ENCODE data around the gene MISP. TPM values are rescaled to one million over a fixed set of nuclear protein-coding genes. Genes with fewer than 3 reads are reported as not detected.

MISP gene
- polyA plus RNA-seq, 3 donors = 4.4 to 14.4 (median 5.8) TPM

DNA sequence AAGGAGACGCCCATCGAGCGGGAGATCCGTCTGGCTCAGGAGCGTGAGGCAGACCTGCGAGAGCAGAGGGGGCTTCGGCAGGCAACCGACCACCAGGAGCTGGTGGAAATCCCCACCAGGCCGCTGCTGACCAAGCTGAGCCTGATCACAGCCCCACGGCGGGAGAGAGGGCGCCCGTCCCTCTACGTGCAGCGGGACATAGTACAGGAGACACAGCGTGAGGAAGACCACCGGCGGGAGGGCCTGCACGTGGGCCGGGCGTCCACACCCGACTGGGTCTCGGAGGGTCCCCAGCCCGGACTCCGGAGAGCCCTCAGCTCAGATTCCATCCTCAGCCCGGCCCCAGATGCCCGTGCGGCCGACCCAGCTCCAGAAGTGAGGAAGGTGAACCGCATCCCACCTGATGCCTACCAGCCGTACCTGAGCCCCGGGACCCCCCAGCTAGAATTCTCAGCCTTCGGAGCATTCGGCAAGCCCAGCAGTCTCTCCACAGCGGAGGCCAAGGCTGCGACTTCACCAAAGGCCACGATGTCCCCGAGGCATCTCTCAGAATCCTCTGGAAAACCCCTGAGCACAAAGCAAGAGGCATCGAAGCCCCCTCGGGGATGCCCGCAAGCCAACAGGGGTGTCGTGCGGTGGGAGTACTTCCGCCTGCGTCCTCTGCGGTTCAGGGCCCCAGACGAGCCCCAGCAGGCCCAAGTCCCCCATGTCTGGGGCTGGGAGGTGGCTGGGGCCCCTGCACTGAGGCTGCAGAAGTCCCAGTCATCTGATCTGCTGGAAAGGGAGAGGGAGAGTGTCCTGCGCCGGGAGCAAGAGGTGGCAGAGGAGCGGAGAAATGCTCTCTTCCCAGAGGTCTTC, 7.1 kb downstream of the MISP start:
- no peak for DNase-seq (ENCODE audit: extremely low read depth in 1 of 11, low read depth in 9 of 11, low spot score in 4 of 11)

DNA sequence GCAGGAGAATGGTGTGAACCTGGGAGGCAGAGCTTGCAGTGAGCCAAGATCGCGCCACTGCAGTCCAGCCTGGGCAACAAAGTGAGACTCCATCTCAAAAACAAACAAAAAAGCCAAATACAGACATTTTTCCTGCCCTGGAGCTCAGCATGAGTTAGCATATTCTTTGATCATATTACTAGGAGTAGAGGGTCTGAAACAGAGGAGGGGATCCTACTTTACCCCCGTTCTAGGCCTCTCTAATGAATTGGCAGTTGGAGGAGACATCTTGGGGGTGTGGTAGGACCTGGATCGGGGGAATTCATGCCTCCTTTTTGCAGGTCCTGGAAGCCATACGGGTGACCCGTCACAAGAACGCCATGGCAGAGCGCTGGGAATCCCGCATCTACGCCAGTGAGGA, 12.3 kb downstream of the MISP start:
- DNase-seq (ENCODE audit: extremely low read depth in 1 of 11, low read depth in 9 of 11, low spot score in 4 of 11) = no peak

DNA sequence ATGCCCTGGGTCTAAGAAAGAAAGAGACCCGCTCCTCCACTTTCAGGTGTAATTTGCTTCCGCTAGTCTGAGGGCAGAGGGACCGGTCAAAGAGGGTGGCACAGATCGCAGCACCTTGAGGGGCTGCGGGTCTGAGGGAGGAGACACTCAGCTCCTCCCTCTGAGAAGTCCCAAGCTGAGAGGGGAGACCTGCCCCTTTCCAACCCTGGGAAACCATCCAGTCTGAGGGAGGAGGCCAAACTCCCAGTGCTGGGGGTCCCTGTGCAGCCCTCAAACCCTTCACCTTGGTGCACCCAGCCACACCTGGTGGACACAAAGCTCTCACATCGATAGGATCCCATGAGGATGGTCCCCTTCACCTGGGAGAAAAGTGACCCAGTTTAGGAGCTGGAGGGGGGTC, 13.0 kb downstream of the MISP start:
- no peak for DNase-seq (ENCODE audit: extremely low read depth in 1 of 11, low read depth in 9 of 11, low spot score in 4 of 11)

DNA sequence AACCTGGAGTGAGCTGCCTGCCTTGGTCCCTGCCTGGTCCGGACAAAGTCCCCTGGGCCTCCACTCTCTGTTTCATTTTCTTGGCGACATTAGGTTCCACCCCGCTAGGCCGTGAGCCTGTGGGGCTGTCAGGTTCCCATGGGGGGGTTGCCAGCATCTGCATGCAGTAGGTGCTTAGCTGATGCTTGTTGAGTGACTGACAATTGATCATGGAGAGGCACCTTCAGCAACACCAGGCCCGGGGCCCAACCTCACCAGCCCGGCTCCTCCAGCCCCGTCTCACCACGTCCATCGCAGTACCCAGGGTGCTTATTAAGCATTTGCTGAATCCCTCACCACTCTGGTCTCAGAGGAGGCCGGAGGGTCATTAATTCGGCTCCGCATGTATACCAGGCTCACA, 13.4 kb downstream of the MISP start:
- no peak for DNase-seq (ENCODE audit: extremely low read depth in 1 of 11, low read depth in 9 of 11, low spot score in 4 of 11)

DNA sequence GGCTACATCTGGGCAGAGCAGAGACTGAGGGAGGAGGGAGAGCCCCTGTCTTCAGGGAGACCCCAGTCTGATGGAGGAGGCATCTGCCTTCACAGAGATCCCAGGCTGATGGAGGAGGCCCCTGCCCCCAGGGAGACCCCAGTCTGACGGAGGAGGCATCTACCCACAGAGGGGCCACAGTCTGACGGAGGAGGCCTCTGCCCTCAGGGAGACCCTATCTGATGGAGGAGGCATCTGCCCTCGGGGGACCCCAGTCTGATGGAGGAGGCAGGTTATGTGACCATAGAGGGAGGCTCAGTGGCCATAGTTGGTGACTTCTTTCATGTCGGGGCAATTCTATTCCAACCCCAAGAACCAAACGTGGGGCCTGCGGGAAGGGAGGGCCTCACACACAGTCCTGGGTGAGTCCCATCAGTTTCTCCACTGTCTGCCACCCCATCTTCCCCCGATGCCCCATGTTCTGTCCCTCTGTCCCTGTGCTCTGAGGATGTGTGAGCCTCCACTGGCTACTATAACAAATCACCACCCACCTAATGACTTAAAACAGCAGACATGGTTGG, 14.3 kb downstream of the MISP start:
- no peak for DNase-seq (ENCODE audit: extremely low read depth in 1 of 11, low read depth in 9 of 11, low spot score in 4 of 11)

DNA sequence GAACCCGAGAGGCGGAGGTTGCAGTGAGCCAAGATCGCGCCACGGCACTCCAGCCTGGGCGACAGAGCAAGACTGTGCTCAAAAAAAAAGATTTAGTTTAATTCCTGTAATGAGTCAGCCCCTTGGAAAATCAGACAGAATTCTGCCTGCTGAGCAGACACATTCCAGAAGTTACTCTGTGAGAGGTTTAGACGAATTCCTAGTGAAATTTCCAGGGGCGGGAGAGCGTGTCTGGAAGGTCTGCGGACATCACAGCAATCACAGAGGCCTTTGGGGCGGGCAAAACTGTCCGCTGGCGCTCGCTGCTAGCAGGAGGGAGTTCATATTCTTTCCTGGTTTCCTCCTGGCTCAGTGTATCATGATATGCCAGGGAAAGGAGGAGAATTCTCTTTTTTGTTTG, 17.5 kb downstream of the MISP start:
- DNase-seq (ENCODE audit: extremely low read depth in 1 of 11, low read depth in 9 of 11, low spot score in 4 of 11) = peak in 2 of 11 donors; percentile 70 to 80

DNA sequence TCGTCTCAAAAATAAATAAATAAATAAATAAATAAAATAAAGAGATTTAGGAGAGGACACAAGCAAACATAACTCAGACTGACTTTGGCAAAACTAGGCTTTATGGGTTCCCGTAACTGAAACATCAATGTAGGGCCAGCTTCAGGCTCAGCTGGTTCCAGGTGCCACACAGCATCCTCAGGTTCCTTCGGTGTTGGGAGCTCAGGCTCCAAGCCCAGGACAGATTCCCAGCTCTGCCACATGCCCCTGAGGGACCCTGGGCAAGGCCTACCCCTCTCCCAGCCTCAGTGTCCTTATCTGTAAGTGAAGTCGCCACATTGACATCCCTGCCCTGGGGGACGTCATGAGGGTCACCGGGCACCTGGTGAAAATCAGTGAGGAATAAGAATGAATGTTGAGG, 18.7 kb downstream of the MISP start:
- no peak for DNase-seq (ENCODE audit: extremely low read depth in 1 of 11, low read depth in 9 of 11, low spot score in 4 of 11)

DNA sequence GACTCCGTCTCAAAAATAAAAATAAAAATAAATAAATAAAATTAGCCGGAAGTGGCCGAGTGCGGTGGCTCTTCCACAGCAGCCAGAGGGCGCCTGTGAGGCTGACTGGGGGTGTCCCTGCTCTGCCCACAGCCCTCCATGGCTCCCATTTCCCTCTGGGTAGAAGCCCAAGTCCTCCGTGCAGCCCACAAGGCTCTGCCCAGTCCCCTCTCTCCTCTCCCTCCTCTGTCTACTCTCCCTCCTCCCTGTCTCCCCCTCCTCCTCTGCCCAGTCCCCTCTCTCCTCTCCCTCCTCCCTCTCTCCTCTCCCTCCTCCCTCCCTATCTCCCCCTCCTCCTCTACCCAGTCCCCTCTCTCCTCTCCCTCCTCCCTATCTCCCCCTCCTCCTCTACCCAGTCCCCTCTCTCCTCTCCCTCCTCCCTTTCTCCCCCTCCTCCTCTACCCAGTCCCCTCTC, 20.4 kb downstream of the MISP start:
- no peak for DNase-seq (ENCODE audit: extremely low read depth in 1 of 11, low read depth in 9 of 11, low spot score in 4 of 11)

DNA sequence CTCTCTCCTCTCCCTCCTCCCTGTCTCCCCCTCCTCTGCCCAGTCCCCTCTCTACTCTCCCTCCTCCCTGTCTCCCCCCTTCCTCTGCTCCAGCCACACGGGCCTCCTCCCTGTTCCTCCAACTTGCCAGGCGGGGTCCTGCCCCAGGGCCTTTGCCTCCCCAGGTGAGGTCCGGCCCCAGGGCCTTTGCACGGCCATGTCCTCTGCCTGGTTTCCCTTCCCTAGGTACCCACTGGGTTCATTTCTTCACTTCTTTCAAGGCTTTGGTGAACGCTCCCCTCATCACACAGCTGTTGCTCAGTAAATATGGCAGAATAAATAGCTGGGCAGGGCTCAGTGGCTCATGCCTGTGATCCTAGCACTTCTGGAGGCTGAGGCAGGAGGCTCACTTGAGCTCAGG, 21.2 kb downstream of the MISP start:
- no peak for DNase-seq (ENCODE audit: extremely low read depth in 1 of 11, low read depth in 9 of 11, low spot score in 4 of 11)

DNA sequence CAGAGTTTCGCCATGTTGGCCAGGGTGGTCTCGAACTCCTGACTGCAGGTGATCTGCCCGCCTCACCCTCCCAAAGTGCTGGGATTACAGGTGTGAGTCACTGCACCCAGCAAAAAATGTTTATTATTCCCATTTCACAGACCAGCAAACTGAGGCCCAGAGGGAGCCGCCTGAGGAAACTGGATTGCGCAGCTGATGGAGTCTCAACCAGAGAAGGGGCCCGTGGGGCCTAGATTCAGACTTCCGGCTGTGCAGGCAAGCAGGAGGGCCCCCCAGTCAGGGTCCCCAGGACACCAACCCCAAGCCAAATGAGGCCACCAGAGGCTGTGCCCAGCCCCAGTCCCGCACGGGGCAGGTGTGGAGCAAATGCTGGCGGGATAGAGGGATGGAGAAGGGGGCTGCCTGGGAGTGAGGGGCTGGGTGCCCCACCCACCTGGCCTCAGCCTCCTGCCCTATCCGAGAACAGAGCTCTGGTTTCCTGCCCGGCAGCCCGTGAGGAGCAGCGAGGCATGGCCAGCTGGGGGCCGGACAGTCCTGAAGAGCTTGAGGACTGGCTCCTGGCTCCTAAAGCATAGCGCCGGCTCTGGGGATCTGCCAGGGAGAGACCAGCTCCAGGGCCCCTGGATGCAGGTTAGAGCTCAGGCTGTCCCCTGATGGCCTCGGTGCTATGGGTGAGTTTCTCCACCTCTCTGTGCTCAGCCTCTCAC, 22.0 kb downstream of the MISP start:
- no peak for DNase-seq (ENCODE audit: extremely low read depth in 1 of 11, low read depth in 9 of 11, low spot score in 4 of 11)

DNA sequence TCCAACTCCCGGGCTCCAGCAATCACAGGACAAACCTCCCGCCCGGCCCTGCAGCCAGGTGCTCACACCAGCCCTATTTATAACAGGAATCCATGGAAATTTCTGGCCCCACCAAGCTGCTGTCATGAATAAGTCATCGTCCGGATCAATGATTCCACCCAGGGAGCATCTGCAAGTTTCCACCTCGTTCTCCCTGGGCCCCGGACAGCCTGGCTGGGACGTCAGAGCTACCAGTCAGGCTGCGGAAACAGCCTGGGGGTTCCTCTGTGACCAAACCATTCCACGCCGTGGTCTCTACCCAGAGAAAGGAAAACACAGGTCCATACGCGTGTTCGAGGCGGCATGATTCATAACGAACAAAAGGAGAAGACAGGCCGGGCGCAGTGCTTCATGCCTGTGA, 25.6 kb downstream of the MISP start:
- DNase-seq (ENCODE audit: extremely low read depth in 1 of 11, low read depth in 9 of 11, low spot score in 4 of 11) = no peak

DNA sequence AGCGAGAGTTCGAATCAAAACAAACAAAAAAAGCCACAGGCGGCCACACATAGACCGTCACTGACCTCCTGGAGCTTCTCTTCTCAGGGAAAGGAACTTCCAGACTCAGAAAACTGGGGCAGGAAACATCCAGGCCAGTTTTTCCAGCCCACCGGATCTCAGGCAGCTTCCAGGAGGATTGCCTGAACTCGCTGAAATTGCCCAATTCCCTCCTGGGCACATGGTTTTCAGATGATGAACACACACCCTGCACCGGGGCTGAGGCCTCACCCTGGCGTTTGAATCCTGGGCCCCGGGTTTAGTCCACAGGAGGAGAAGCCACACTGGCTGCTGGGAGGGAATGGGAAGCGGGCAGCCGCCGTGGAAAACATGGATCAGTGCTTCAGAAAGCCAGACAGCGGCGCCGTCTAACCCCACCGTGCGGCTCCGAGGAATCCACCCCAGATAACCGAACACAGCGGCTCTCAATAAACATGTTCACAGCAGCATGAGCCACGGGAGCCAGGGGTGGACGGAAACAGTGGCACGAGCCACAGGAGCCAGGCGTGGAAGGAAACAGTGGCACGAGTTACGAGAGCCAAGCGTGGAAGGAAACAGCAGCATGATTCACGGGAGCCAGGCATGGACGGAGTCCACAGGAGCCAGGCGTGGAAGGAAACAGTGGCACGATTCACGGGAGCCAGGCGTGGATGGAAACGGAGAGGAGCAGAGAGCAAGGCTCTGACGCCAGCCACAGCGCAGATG, 28.2 kb downstream of the MISP start:
- DNase-seq (ENCODE audit: extremely low read depth in 1 of 11, low read depth in 9 of 11, low spot score in 4 of 11) = no peak

DNA sequence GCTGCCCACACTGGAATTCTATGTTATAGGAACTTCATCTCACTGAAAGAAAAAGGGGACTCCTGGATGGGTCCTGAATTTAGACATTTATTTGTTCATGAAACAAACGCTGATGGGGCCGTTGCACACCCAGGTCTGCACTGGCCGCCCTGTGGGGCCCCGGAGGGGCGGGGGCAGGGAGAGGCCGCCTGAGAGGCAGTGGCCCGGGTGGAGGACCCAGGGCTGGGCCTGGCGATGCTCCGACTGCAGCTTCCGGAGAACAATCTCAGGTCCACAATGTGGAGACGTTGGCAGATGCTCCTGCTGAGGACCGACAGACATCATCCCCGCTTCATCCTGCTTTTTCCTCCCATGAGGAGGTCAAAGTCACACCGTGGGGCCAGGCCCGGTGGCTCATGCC, 30.0 kb downstream of the MISP start:
- no peak for DNase-seq (ENCODE audit: extremely low read depth in 1 of 11, low read depth in 9 of 11, low spot score in 4 of 11)

DNA sequence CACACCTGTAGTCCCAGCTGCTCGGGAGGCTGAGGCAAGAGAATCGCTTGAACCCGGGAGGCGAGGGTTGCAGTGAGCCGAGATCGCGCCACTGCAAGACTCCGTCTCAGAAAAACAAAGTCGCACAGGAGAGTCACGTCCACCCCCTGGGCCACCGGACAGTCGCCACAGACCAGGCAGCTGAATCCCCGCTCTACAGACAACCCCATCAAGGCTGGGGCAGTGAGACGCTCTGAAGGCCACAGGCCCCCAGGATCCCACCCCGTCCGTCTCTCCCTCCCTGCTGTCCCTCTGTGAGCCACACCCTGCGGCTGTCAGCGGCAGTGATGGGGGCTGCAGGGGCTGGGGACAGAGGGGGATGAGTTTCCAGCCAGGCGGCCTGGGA, 30.9 kb downstream of the MISP start:
- DNase-seq (ENCODE audit: extremely low read depth in 1 of 11, low read depth in 9 of 11, low spot score in 4 of 11) = no peak

DNA sequence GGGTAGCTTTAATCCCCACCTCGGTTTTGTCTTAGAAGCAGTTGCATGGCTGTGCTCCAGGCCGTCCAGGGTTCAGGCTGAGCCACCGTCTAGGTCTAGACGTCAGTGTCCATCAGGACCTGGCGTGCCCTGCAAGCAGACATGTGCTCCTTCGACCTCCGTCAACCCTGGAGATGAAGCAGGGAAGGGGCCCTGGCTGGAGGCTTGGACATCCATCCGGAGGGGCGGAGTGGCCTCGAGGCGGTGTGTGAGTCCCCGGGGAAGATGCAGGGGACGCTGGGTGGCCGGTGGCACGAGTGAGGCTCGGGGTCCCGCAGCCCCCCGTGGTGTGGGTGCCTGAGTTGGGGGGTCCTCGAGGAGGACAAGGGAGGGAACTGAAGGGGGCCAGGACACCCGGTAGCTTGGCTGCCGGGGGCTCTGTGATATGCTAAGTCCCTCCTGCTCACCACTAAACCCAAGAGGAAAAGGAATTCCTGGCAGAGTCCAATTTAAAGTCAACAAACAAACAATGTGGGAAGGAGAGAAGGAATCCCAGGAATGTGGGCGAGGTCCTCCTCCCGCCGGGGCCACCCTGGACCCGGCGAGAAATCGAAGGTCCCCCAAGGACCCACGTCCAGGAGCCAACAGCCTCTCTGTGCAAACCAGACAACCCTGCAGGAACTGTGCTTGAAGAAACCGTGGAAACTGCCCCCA, 31.4 kb downstream of the MISP start:
- DNase-seq (ENCODE audit: extremely low read depth in 1 of 11, low read depth in 9 of 11, low spot score in 4 of 11) = peak in 1 of 11 donors; percentile 27

DNA sequence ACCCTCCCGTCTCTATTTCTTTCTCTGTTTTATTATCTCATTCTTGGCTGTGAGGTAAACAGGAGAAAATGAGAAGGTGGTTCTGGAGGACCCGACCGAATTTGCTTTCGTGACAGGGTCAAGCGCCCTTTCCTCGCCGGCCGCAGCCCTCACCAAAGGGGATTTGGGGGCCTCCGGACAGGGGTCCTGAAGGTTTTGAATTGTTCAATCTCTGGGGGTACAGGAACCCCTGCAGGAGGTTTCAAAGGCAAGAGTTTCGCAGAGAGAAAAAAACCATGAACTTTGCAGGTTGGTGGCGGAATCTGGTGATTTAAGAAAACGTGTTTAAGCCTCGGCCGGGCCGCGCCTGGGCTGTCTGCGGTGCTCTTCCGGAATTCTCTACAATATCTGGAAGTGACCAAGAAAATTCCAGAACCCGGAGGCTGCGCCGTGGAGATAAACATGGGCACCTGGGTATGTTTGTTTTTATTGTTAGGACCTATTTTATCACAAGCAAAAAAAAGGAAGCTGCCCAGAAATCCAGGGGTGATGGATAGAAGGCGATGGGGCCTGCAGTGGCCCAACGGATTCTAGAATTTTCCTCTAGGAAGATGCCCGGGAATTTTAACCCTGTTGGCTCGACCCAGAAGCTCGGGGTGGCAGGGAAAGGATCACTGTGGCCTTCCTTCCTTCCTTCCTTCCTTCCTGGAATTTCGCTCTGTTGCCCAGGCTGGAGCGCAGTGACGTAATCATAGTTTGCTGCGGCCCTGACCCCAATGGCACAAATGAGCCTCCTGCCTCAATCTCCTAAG, 32.2 kb downstream of the MISP start:
- DNase-seq (ENCODE audit: extremely low read depth in 1 of 11, low read depth in 9 of 11, low spot score in 4 of 11) = no peak

DNA sequence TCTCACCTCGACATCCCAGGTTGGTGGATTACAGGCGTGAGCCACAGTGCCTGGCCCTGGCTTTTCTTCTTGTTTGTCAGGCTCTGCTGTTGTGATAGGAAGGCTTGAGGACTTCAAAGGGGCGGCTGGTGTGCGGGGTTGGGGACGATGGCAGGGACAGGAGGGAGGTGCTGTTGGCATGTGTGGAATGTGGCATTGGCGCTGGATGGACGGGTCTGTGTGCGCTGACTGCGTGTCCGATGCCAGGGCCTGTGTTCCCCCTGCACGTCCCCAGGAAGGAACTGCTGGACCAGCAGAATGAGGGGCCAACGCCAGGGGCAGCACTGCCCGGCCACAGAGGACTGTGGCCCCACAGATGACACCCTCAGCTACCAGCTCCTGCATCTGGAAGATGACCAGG, 33.6 kb downstream of the MISP start:
- no peak for DNase-seq (ENCODE audit: extremely low read depth in 1 of 11, low read depth in 9 of 11, low spot score in 4 of 11)

DNA sequence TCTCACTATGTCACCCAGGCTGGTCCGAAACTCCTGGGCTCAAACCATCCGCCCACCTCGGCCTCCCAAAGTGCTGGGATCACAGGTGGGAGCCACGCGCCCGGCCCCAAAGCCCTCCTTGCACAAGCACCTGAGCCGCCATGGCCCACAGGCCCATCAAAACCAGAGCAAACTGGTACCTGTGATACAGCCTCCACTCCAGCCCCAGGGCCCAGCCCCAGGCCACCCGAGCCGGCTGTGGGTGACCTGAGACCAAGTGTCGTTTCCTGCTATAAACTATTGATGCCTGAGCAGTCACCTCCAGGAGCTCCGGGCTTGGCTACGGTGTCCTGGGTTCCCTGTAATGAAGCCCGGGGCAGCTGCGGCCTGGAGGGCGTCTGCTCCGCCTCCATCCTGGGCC, 36.6 kb downstream of the MISP start:
- DNase-seq (ENCODE audit: extremely low read depth in 1 of 11, low read depth in 9 of 11, low spot score in 4 of 11) = no peak

DNA sequence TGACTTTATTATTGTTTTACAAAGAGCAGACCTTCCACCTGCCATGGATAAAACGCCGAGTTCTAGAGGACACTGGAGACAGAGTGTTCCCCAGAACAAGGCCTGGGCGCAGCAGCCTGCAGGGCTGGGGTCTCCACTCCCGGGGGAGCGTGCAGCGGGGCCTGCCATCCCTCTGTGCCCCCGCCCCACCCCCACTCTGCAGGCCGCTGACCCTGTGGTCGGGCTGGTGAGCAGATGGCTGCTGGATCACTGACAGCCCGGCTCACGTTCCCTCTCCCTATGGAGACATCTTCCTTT, 37.7 kb downstream of the MISP start:
- DNase-seq (ENCODE audit: extremely low read depth in 1 of 11, low read depth in 9 of 11, low spot score in 4 of 11) = no peak
